Subcutaneous adipose tissue (tissue), 4 donors: Measurements from ENCODE around the gene ZNF524. TPM values are rescaled to one million over a fixed set of nuclear protein-coding genes. Genes with fewer than 3 reads are reported as not detected.

Experiments used
- total RNA-seq, 4 donors: library from RNA; depleted of rRNA; stranded (reverse); fragments of >200 nt; gene quantifications; one replicate each; pipeline ENCODE4 v1.1.0, GENCODE V29; 2016
- TF ChIP-seq, protein P1 (sequence below): fragments of 450-650 bp; IDR thresholded peaks from one replicate; pipeline ENCODE4 v1.5.1; 2016; ENCODE audit warnings: low read depth, mild to moderate bottlenecking, control low read depth, antibody characterized with exemption, moderate library complexity

Gene ZNF524
- total RNA-seq, 4 donors from 2014 or later, result 3.8 to 33.5 (median 26.4) TPM

DNA sequence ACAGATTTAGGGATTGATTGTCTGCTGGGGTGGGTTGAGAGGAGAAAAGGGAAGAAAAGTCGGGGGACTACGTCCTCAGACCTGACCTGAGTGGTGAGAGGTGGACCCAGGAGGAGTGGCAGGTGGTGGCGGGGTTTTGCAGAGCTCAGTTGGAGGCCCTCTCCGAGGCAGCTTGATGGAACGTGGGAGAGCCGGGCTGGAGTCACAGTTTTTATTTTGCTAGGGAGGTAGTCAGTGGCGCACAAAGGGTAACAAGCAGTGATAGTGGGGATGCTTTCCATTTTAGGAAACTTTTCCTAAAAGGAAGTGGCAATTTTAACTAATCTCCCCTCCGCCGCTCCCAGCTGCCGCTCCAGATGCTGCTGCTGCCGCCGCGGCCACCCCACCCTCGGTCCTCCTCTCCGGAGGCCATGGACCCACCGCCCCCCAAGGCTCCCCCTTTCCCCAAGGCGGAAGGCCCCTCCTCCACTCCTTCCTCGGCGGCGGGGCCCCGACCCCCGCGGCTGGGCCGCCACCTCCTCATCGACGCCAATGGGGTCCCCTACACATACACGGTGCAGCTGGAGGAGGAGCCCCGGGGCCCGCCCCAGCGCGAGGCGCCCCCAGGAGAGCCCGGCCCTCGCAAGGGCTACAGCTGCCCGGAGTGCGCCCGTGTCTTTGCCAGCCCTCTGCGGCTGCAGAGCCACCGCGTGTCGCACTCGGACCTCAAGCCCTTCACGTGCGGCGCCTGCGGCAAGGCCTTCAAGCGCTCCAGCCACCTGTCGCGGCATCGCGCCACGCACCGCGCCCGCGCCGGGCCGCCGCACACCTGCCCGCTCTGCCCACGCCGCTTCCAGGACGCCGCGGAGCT is 42.3 kb downstream of the ZNF524 start:
- TF ChIP-seq, protein P1, sequence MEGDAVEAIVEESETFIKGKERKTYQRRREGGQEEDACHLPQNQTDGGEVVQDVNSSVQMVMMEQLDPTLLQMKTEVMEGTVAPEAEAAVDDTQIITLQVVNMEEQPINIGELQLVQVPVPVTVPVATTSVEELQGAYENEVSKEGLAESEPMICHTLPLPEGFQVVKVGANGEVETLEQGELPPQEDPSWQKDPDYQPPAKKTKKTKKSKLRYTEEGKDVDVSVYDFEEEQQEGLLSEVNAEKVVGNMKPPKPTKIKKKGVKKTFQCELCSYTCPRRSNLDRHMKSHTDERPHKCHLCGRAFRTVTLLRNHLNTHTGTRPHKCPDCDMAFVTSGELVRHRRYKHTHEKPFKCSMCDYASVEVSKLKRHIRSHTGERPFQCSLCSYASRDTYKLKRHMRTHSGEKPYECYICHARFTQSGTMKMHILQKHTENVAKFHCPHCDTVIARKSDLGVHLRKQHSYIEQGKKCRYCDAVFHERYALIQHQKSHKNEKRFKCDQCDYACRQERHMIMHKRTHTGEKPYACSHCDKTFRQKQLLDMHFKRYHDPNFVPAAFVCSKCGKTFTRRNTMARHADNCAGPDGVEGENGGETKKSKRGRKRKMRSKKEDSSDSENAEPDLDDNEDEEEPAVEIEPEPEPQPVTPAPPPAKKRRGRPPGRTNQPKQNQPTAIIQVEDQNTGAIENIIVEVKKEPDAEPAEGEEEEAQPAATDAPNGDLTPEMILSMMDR, result no peak

DNA sequence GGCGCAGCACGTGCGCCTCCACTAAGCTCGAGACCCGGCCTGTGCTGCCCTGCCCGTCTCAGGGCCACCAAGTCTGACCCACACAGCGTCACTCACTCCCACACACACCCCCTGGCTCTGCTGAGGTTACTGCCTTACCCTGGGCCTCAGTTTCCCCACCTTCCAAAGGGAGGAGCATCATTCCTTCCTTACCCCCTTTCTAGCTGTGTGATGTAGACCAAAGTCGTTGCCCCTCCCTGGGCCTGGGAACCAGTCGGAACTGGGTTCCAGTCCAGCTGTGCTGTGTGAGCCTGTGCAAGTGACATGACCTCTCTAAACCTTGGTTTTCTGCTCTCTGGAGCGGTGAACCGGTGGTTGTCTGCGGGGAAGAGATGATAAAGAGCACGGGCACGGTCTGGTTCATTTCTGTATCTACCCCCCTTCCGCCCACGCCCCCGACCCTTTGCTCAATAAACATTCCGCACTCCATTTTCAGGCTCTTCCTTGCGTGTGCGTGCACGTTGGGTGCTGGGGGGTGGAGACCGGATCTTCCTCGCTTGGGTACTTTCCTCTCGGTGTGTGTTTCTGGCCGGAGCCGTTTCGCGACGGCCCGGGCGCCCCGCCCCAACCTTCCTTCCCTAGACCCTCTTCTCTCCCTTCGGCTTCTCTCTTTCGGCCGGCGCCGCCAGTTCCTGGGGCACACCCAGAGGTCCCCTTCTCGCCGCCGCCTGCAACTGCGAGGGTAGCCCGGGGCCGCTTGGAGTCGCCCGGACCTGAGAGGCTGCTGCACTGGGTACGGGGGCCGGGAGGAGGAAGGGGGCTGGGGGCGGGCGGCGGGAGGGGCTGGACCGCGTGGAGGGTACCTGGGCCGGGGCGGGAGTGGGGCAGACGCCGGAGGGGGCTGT is 43.2 kb downstream of the ZNF524 start, which contains the start of gene ZNF581:
TSS of gene ZNF581 (plus strand) at position 647 of the 884 bp plus-strand sequence. CDS start 923 bp downstream, outside the sequence.
- TF ChIP-seq, protein P1, result no peak

GRCh38 chr19:55643887-55644176 is 43.7 kb downstream of the ZNF524 start:
- TF ChIP-seq, protein P1, result no peak

DNA sequence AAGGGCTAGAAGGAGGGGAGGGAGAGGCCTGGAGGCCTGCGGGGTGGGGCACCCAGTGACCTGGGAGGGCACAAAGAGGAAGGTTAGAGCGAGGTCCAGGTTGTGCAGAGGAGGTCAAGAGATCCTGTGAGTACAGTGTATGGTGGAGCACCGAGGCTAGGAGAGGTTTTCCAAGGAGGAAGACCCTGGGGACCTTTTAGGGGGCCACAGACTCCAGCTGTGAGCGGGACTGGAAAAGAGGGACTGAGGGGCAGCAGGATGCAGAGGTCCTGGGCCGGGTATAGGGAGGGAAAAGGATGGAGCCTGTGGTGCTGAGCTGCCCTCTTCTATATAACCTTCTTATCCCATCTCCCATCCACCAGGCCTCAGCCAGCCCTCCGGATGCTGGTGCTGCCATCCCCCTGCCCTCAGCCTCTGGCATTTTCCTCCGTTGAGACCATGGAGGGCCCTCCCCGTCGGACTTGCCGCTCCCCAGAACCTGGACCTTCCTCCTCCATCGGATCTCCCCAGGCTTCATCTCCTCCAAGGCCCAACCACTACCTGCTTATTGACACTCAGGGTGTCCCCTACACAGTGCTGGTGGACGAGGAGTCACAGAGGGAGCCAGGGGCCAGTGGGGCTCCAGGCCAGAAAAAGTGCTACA is 44.2 kb downstream of the ZNF524 start:
- TF ChIP-seq, protein P1, result no peak

- TF ChIP-seq, protein P1, result no peak
Observed at GRCh38 chr19:55644842-55645511, 44.9 kb downstream of the ZNF524 start.

GRCh38 chr19:55645512-55645881 is 45.4 kb downstream of the ZNF524 start:
- TF ChIP-seq, protein P1, result no peak
